Panc1 (cell line): Measurements from ENCODE around the gene NBL1.

Source experiments
- CTCF ChIP-seq: fragments of 450-650 bp; IDR thresholded peaks from 2 replicates; pipeline ENCODE4 v1.5.1; 2017; ENCODE audit warnings: mild to moderate bottlenecking
- POLR2AphosphoS5 ChIP-seq: IDR thresholded peaks from 2 replicates; pipeline ENCODE4 v1.6.1; 2012; ENCODE audit warnings: mild to moderate bottlenecking, low read depth, low read length, moderate library complexity
- REST ChIP-seq, 2 experiments: IDR thresholded peaks; 2 replicates each; pipeline ENCODE4 v1.6.1; 2011 to 2012; ENCODE audit warnings: low read depth in 2 of 2, control low read depth in 1 of 2, low read length in 1 of 2, mild to moderate bottlenecking in 1 of 2, moderate library complexity in 1 of 2; ENCODE audit not compliant: insufficient read depth in 1 of 2
- SIN3A ChIP-seq: IDR thresholded peaks from 2 replicates; pipeline ENCODE4 v1.6.1; 2012; ENCODE audit warnings: low read depth, mild to moderate bottlenecking, low read length, moderate library complexity, borderline replicate concordance; ENCODE audit not compliant: insufficient read depth
- TCF7L2 ChIP-seq: IDR thresholded peaks from 2 replicates; pipeline ENCODE4 v1.6.1; 2011; ENCODE audit warnings: mild to moderate bottlenecking, low read depth, low read length, inconsistent platforms

GRCh38 chr1:19689856-19690255 lies 45.7 kb downstream of the NBL1 start:
- TF ChIP-seq POLR2AphosphoS5 = no peak
- no peak for TF ChIP-seq CTCF
- TF ChIP-seq SIN3A = no peak
- no peak for TF ChIP-seq TCF7L2
- TF ChIP-seq REST (IDR thresholded peaks at IDR 0.05; ENCODE audit: insufficient read depth in 1 of 2, low read depth in 2 of 2, low read length in 1 of 2) = no peak
